C1 segment of cervical spinal cord (tissue), 14 donors: Measurements from ENCODE around the gene LZTS2.
"Not testable (repeated sequence)": the region's sequence is repeated elsewhere in the genome, so short reads cannot be mapped to it uniquely, and the experiment has no call there.

Experiments used
- DNase-seq, 14 donors: peaks; one replicate each; lab custom pipeline; 2025; lab: John Stamatoyannopoulos, UW

LZTS2 gene

DNA sequence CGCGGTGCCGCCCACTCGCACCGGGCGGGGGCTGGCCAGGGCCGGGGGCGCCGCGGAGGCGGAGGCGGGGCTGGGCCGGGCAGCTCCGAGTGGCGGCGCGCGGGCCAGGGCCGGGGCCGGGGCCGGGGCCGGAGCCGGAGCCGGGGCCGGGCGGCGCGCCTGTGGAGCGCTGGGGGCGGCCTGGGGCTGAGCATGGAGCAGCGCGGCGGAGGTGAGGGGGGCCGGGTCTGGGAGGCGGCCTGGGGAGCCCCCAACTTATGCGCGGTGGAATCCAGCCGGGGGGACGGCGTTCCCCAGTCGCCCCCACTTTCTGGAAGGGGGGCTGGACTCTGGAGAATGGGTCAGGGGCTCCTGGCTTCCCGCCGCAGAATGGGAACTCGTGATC is at the start of gene LZTS2:
Gene LZTS2 (plus strand): TSS at position 67 of the 385 bp plus-strand sequence. CDS start 2,731 bp downstream, outside the sequence.
- peak in 1 of 14 donors; percentile 63 for DNase-seq

- DNase-seq: no peak
These were observed 39.4 kb upstream of the LZTS2 start for GRCh38 chr10:100960251-100960650.

DNA sequence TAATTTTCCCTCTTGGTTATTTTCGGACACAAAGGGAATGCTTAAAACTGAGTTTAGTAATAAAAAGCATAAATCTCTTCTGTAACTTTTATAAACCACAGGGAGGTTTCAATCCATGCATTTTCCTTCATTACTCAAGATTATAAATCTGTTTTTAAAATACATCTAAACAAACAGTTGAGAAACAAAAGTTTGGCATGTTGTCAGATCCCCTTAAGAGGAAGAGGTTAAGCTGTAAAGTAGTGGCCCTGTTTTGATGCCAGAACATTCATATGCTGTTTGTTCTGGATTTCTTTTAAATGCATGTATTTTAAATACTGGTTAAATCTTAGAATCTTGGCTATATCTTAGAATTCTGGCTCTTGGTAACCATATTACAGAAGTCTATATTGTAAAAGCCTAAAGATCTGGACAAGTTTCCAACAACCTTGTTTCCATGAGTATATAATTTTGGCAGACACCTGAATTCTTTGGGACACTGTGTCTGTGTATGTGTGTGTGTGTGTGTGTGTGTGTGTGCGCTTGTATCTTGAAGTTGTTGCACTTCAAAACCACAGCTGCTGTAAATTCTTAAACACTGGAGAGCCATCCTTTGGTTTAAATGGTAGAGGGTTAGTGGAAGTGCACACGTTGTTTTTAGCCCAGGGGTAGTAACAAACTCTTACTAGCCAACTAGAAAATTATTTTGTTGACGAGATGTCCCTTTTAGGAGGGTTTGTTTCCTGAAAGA is 37.1 kb upstream of the LZTS2 start:
- DNase-seq: no peak

DNA sequence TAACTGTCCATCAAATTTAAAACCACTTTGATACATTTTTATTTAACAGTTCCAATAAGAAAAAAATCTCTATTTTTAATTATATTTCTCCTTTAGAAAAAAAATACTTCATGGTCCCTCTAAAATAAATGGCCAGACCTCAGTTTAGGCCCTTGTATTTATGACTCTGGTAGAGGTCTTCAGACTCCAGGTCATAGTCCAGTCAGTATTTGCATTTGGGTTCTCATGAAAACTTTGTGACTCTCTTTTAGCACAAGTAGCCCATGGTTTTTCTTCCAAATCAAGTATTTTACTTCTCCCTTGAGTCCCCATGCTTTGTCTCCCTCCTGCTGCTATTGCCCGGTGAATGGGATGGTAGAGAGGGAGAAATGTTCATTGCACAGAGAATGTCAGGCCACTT is 35.8 kb upstream of the LZTS2 start:
- no peak for DNase-seq

- no peak for DNase-seq
These were observed 33.8 kb upstream of the LZTS2 start for GRCh38 chr10:100965820-100966219.

DNA sequence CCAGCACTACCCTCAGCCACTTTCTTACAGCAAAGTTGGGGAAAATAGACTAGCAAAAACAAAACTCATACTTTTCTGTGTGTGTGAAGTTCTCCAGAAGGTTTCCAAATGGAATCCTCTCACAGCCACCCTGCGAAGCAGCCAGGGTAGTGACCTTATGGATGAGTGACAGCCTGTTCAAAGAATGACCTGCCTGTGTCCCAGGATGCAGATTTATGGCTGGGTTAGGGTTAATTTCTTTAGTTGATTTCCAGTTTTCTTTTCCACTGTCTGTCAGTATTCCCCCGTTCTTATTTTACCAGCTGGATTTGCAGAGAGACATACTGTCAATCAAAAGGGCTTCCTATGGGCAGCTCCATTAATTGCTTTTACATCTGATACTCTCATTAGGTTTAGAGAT is 32.7 kb upstream of the LZTS2 start:
- DNase-seq: no peak

DNA sequence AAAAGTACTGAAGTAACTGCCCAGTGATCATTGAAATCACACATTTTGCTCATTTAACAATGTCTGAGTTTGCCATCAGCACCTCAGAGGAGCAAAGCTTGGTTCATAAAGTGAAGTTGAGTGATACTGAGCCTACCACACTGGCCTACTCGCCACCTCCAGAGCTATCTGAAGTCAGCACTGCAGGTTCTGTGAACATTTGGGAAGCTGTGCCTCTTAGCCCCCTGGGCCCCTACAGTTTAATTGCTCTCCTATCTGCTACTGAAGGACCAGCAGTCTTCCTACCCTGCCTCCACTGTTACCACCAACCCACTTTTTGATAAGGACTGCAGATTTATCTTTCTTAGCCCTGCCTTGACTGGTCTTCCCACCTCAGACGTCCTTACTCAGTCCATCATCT is 32.3 kb upstream of the LZTS2 start:
- no peak for DNase-seq

DNA sequence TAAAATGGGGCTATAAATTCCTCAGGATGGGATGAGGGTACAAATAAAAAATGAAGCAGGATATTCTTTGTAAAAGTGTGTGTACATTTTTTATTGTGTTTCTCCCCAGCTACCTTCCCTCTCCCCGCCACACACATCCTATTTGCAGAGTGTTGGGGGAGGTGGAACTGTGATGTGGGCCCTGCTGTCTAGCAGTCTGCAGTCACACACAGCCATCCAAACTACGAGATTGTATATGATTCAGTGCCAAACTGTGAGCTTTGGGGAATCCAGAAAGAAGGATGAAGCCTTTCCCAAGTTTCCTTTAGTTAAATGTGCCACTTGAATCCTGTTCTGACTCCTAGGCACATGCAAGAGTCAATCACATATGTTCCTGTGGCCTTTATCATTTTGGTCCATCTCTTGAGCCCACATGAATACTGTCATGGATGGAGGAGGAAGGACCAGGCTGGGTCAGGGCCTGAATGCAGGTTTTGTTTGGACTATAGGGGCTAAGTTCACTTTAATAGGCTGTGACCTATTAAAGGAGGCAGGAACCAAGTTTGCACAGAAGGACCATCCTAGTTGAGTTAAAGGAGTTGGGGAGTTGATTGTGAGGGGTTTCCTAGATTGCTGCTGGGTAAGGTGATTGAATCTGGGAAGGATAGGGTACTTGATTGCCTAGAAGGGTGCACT is 31.4 kb upstream of the LZTS2 start:
- no peak for DNase-seq

DNA sequence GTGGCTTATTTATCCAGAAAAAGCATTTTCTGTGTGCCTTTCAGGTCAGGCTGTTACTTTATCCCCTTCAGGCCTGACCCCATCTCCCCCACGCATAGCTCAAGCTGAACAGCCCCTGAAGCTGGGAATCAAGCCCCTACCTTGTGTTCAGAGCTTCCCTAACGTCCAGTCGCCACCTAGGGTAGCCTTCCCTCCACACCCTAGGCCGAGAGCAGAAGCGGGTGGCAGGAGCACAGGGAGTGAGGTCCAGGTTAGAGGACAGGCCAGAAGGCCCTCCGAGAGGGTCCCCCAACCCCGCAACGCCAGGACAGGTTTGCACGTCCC is 30.8 kb upstream of the LZTS2 start:
- DNase-seq: no peak

GRCh38 chr10:100969187-100970075 is 30.2 kb upstream of the LZTS2 start, which contains the start of gene SEMA4G:
TSS of gene SEMA4G (plus strand) at chr10:100969504. CDS start at chr10:100972913, 3,409 bp downstream.
- peak in 5 of 14 donors; percentile 20 to 61 (median 32) for DNase-seq

GRCh38 chr10:100970076-100970913 is 29.3 kb upstream of the LZTS2 start:
- DNase-seq: peak in 1 of 14 donors; percentile 38

- no peak for DNase-seq
These were observed 28.4 kb upstream of the LZTS2 start for GRCh38 chr10:100970914-100971811.

- DNase-seq: no peak
These were observed 27.3 kb upstream of the LZTS2 start for GRCh38 chr10:100972115-100972903.

DNA sequence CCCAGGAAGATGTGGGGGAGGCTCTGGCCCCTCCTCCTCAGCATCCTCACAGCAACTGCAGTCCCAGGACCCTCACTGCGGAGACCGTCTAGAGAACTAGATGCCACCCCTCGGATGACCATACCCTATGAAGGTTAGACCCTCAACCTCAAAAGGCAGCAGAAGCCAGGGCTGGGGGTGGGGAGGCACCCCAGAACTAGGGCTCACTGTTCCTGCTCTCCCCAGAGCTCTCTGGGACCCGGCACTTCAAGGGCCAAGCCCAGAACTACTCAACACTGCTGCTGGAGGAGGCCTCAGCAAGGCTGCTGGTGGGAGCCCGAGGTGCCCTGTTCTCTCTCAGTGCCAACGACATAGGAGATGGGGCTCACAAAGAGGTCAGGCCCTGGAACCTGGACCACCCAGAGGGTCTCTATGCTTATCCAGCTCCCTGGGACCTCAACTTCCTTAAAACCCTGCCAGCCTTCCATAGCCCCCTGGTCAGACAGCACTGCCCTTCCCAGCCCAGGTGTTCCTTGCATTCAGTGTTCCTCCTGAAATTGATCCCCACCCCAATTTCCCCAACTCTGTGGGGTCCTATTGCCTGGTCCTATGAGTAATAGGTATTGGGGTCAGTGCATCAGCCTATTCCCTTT is 26.6 kb upstream of the LZTS2 start:
- no peak for DNase-seq

DNA sequence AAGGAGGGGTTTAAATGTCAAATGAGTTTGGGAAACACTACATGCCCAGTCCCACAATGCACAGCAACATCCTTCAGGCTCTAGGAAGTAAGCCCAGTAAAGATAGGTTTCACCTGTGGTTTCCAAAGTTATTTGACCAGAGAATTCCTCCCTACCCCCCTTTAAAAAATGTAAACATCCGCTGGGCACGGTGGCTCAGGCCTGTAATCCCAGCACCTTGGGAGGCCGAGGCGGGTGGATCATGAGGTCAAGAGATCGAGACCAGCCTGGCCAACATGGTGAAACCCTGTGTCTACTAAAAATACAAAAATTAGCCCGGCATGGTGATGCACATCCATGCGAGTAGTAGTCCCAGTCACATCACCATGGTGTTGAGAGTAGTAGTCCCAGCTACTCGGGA is 24.2 kb upstream of the LZTS2 start:
- not testable (repeated sequence) for DNase-seq

- DNase-seq: no peak
These were observed 22.7 kb upstream of the LZTS2 start for GRCh38 chr10:100976906-100977305.

- no peak for DNase-seq
These were observed 22.2 kb upstream of the LZTS2 start for GRCh38 chr10:100977436-100977835.

- no peak for DNase-seq
These were observed 21.3 kb upstream of the LZTS2 start for GRCh38 chr10:100978121-100978900.
